ENCODE measurements around the gene CASQ1.

CASQ1 gene

DNA sequence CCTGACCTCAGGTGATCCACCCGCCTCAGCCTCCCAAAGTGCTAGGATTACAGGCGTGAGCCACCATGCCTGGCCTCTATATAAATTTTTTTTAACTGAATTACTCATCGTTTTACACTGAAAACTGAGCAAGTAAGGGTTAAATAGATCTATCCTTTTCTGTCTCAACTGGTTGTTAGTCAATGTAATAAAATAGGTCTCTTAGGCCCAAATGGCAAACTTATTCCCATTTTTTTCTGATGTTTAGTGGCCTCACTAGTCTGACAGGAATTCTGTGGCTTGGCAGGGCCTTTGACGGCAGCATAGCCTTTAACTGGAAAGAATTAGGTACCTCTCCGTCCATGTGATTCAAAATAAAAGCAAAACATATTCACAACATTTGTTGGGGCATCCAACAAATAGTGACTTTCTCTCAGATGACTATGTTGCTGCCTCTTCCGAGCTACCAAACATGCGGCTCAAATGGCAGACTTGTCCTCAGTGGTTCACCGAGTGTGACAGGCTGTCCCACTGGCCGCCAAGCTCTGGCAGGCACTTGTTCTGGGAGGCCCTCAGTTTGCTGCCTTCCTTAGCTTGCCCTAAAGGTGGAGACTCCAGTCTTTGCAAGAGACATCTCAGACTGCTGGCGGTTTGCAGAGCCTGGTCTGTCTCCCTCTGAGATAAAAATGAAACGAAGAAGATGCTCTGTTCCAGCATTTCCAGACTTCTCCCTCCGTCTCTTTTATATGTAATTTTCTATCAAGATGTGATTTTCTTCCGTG is 21.6 kb upstream of the CASQ1 start:
- no peaks in the 10 kb centered on the region for H3K9me3 ChIP-seq (ENCODE audit: control insufficient read depth in 2 of 2, low read length in 2 of 2)
- no peaks in the 10 kb centered on the region for H3K36me3 ChIP-seq (ENCODE audit: control insufficient read depth in 2 of 2, insufficient read depth in 2 of 2, low read length in 2 of 2)
- H3K27ac ChIP-seq (ENCODE audit: low read length) = no peak overlapping the region
- no peak overlapping the region for H3K4me3 ChIP-seq (ENCODE audit: low read length in 2 of 2)
- peaks cover 0 to 3% of the 10 kb centered on the region in 2 donors for H3K27me3 ChIP-seq (ENCODE audit: control insufficient read depth in 1 of 2, insufficient read depth in 2 of 2, low read length in 2 of 2)
- H3K4me1 ChIP-seq (ENCODE audit: control insufficient read depth, insufficient read depth, low read length) = no peaks in the 10 kb centered on the region
- H3K9ac ChIP-seq (ENCODE audit: low read length in 2 of 2) = no peak overlapping the region

DNA sequence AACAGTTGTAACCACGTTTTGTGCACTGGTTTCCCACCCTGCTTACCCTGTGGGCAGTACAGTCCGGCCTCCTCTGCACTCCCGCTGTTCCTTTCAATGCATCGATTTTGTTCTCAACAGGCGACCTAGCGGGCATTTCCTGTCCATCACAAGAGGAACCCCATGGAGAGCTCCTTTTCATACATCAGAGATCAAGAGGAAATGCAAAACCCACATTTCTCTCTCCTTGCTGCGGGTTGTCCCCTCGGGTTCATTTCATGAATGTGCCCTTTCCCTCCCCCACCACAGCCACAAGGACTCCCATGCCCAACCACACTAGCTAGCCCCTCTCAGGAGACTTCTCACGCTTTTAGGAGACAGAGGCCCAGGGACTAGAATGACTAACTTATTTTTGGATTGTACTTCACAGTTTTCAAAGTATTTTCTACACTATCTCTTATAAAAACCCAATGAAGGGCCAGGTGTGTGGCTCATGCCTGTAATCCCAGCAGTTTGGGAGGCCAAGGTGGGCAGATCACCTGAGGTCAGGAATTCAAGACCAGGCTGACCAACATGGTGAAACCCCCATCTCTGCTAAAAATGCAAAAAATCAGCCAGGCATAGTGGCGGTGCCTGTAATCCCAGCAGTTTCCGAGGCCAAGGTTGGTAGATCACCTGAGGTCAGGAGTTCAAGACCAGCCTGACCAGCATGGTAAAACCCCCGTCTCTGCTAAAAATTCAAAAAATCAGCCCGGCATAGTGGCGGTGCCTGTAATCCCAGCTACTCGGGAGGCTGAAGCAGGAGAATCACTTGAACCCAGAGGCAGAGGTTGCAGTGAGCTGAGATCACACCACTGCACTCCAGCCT is 20.6 kb upstream of the CASQ1 start:
- H3K27me3 ChIP-seq (ENCODE audit: control insufficient read depth in 1 of 2, insufficient read depth in 2 of 2, low read length in 2 of 2) = peaks cover 0 to 3% of the 10 kb centered on the region in 2 donors
- no peak overlapping the region for H3K9ac ChIP-seq (ENCODE audit: low read length in 2 of 2)
- no peak overlapping the region for H3K27ac ChIP-seq (ENCODE audit: low read length)
- no peaks in the 10 kb centered on the region for H3K36me3 ChIP-seq (ENCODE audit: control insufficient read depth in 2 of 2, insufficient read depth in 2 of 2, low read length in 2 of 2)
- H3K9me3 ChIP-seq (ENCODE audit: control insufficient read depth in 2 of 2, low read length in 2 of 2) = no peaks in the 10 kb centered on the region
- H3K4me1 ChIP-seq (ENCODE audit: control insufficient read depth, insufficient read depth, low read length) = no peaks in the 10 kb centered on the region
- no peak overlapping the region for H3K4me3 ChIP-seq (ENCODE audit: low read length in 2 of 2)

DNA sequence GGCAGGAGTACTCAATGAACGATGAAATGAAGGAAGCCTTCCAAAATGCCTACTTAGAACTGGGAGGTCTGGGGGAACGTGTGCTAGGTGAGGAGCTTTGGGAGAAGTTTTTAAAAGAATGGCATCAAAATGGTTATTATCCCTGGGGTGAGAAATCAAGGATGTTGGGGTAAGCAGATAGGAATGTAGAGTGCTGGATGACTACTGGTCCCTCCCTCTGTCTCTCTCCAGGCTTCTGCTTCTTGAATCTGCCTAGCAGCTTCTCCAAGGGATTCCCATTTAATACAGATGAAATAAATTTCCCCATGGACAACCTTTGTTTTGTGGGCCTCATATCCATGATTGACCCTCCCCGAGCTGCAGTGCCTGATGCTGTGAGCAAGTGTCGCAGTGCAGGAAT is 19.0 kb upstream of the CASQ1 start:
- H3K4me1 ChIP-seq (ENCODE audit: control insufficient read depth, insufficient read depth, low read length) = no peaks in the 10 kb centered on the region
- H3K9ac ChIP-seq (ENCODE audit: low read length in 2 of 2) = no peak overlapping the region
- H3K9me3 ChIP-seq (ENCODE audit: control insufficient read depth in 2 of 2, low read length in 2 of 2) = no peaks in the 10 kb centered on the region
- no peak overlapping the region for H3K4me3 ChIP-seq (ENCODE audit: low read length in 2 of 2)
- H3K27ac ChIP-seq (ENCODE audit: low read length) = no peak overlapping the region
- no peaks in the 10 kb centered on the region for H3K36me3 ChIP-seq (ENCODE audit: control insufficient read depth in 2 of 2, insufficient read depth in 2 of 2, low read length in 2 of 2)
- peaks cover 0 to 3% of the 10 kb centered on the region in 2 donors for H3K27me3 ChIP-seq (ENCODE audit: control insufficient read depth in 1 of 2, insufficient read depth in 2 of 2, low read length in 2 of 2)

- Histone ChIP-seq H3K9me3 (ENCODE audit: control insufficient read depth in 2 of 2, low read length in 2 of 2) (no peaks in the 10 kb centered on the region), H3K36me3 (ENCODE audit: control insufficient read depth in 2 of 2, insufficient read depth in 2 of 2, low read length in 2 of 2) (no peaks in the 10 kb centered on the region), H3K9ac (ENCODE audit: low read length in 2 of 2) (no peak overlapping the region), H3K27me3 (ENCODE audit: control insufficient read depth in 1 of 2, insufficient read depth in 2 of 2, low read length in 2 of 2) (peaks cover 0 to 3% of the 10 kb centered on the region in 2 donors), H3K4me1 (ENCODE audit: control insufficient read depth, insufficient read depth, low read length) (no peaks in the 10 kb centered on the region), H3K27ac (ENCODE audit: low read length) (no peak overlapping the region), H3K4me3 (ENCODE audit: low read length in 2 of 2) (no peak overlapping the region)
Observed at GRCh38 chr1:160171980-160172379, 18.4 kb upstream of the CASQ1 start.

DNA sequence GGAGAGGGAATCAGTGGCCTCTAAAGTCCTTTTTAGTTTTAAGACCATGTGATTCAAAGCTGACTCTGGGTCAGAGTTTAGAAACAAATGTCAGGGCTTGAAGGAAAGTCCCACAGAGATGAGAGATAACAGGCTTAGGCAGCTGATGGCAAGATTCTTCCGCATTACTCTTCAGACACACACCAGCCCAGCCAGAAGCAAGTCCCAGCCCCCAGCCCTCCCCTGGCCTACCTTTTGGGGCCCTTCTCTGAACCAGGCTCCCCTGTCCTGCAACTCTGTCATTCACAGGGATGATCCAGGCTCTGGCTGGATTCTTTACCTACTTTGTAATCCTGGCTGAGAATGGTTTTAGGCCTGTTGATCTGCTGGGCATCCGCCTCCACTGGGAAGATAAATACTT is 13.1 kb upstream of the CASQ1 start:
- no peak overlapping the region for H3K27ac ChIP-seq (ENCODE audit: low read length)
- no peaks in the 10 kb centered on the region for H3K36me3 ChIP-seq (ENCODE audit: control insufficient read depth in 2 of 2, insufficient read depth in 2 of 2, low read length in 2 of 2)
- H3K27me3 ChIP-seq (ENCODE audit: control insufficient read depth in 1 of 2, insufficient read depth in 2 of 2, low read length in 2 of 2) = no peaks in the 10 kb centered on the region
- H3K4me1 ChIP-seq (ENCODE audit: control insufficient read depth, insufficient read depth, low read length) = no peaks in the 10 kb centered on the region
- no peak overlapping the region for H3K4me3 ChIP-seq (ENCODE audit: low read length in 2 of 2)
- H3K9me3 ChIP-seq (ENCODE audit: control insufficient read depth in 2 of 2, low read length in 2 of 2) = no peaks in the 10 kb centered on the region
- H3K9ac ChIP-seq (ENCODE audit: low read length in 2 of 2) = no peak overlapping the region

DNA sequence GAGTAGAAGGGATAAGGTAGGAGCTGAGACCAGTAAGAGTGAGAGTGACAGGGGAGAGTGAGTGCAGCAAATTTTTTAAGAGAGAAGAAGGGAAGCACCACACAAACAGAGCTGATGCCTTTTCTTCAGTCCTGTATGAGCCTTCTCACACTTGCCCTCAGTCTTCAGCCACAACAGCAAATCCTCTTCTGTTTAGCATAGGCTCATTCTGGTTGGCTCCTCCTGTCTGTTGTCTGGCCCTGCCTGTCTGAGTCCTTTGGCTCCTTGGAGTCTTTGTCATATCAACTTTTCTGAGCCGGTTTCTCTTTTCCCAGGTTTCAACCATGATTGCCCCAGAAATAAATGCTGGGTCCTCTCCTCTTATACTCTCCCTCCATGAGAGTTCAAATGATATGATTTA is 12.7 kb upstream of the CASQ1 start:
- Histone ChIP-seq H3K9me3 (ENCODE audit: control insufficient read depth in 2 of 2, low read length in 2 of 2) (no peaks in the 10 kb centered on the region), H3K27ac (ENCODE audit: low read length) (no peak overlapping the region), H3K36me3 (ENCODE audit: control insufficient read depth in 2 of 2, insufficient read depth in 2 of 2, low read length in 2 of 2) (no peaks in the 10 kb centered on the region), H3K27me3 (ENCODE audit: control insufficient read depth in 1 of 2, insufficient read depth in 2 of 2, low read length in 2 of 2) (no peaks in the 10 kb centered on the region), H3K4me1 (ENCODE audit: control insufficient read depth, insufficient read depth, low read length) (no peaks in the 10 kb centered on the region), H3K4me3 (ENCODE audit: low read length in 2 of 2) (no peak overlapping the region), H3K9ac (ENCODE audit: low read length in 2 of 2) (no peak overlapping the region)

DNA sequence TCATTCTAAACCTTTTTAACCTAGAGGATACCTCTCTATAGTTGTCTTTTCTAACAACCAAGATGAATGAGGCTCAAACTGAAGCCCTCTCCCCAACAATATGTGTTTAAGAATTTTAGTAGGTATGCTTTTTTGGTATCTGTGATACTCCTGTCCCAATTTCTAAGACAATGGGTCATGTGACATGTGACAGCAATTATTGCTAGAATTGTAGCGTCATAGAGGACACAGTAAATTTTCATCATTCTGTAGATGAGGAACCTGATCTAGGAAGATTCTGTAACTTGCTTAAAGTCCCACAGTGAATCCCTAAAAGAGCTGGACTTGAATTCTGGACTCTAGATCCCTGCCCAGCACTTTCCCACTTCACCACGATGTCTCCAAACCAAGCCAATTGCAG is 11.6 kb upstream of the CASQ1 start:
- no peak overlapping the region for H3K27ac ChIP-seq (ENCODE audit: low read length)
- H3K36me3 ChIP-seq (ENCODE audit: control insufficient read depth in 2 of 2, insufficient read depth in 2 of 2, low read length in 2 of 2) = no peaks in the 10 kb centered on the region
- H3K4me3 ChIP-seq (ENCODE audit: low read length in 2 of 2) = no peak overlapping the region
- no peaks in the 10 kb centered on the region for H3K9me3 ChIP-seq (ENCODE audit: control insufficient read depth in 2 of 2, low read length in 2 of 2)
- H3K4me1 ChIP-seq (ENCODE audit: control insufficient read depth, insufficient read depth, low read length) = no peaks in the 10 kb centered on the region
- no peak overlapping the region for H3K9ac ChIP-seq (ENCODE audit: low read length in 2 of 2)
- H3K27me3 ChIP-seq (ENCODE audit: control insufficient read depth in 1 of 2, insufficient read depth in 2 of 2, low read length in 2 of 2) = no peaks in the 10 kb centered on the region

- no peaks in the 10 kb centered on the region for H3K36me3 ChIP-seq (ENCODE audit: control insufficient read depth in 2 of 2, insufficient read depth in 2 of 2, low read length in 2 of 2)
- no peak overlapping the region for H3K27ac ChIP-seq (ENCODE audit: low read length)
- no peaks in the 10 kb centered on the region for H3K27me3 ChIP-seq (ENCODE audit: control insufficient read depth in 1 of 2, insufficient read depth in 2 of 2, low read length in 2 of 2)
- H3K4me3 ChIP-seq (ENCODE audit: low read length in 2 of 2) = no peak overlapping the region
- H3K9me3 ChIP-seq (ENCODE audit: control insufficient read depth in 2 of 2, low read length in 2 of 2) = no peaks in the 10 kb centered on the region
- H3K4me1 ChIP-seq (ENCODE audit: control insufficient read depth, insufficient read depth, low read length) = no peaks in the 10 kb centered on the region
- no peak overlapping the region for H3K9ac ChIP-seq (ENCODE audit: low read length in 2 of 2)
Observed at GRCh38 chr1:160179336-160179735, 11.0 kb upstream of the CASQ1 start.

GRCh38 chr1:160186246-160186645 is 4.1 kb upstream of the CASQ1 start:
- H3K9me3 ChIP-seq (ENCODE audit: control insufficient read depth in 2 of 2, low read length in 2 of 2) = no peaks in the 10 kb centered on the region
- no peak overlapping the region for H3K9ac ChIP-seq (ENCODE audit: low read length in 2 of 2)
- H3K4me1 ChIP-seq (ENCODE audit: control insufficient read depth, insufficient read depth, low read length) = peaks cover 21% of the 10 kb centered on the region
- H3K27me3 ChIP-seq (ENCODE audit: control insufficient read depth in 1 of 2, insufficient read depth in 2 of 2, low read length in 2 of 2) = no peaks in the 10 kb centered on the region
- no peak overlapping the region for H3K4me3 ChIP-seq (ENCODE audit: low read length in 2 of 2)
- H3K27ac ChIP-seq (ENCODE audit: low read length) = no peak overlapping the region
- H3K36me3 ChIP-seq (ENCODE audit: control insufficient read depth in 2 of 2, insufficient read depth in 2 of 2, low read length in 2 of 2) = no peaks in the 10 kb centered on the region

- Histone ChIP-seq H3K9me3 (ENCODE audit: control insufficient read depth in 2 of 2, low read length in 2 of 2) (no peaks in the 10 kb centered on the region), H3K36me3 (ENCODE audit: control insufficient read depth in 2 of 2, insufficient read depth in 2 of 2, low read length in 2 of 2) (no peaks in the 10 kb centered on the region), H3K9ac (ENCODE audit: low read length in 2 of 2) (no peak overlapping the region), H3K4me1 (ENCODE audit: control insufficient read depth, insufficient read depth, low read length) (peaks cover 25% of the 10 kb centered on the region), H3K27me3 (ENCODE audit: control insufficient read depth in 1 of 2, insufficient read depth in 2 of 2, low read length in 2 of 2) (no peaks in the 10 kb centered on the region), H3K27ac (ENCODE audit: low read length) (no peak overlapping the region), H3K4me3 (ENCODE audit: low read length in 2 of 2) (no peak overlapping the region)
Observed at GRCh38 chr1:160186729-160187128, 3.6 kb upstream of the CASQ1 start.

DNA sequence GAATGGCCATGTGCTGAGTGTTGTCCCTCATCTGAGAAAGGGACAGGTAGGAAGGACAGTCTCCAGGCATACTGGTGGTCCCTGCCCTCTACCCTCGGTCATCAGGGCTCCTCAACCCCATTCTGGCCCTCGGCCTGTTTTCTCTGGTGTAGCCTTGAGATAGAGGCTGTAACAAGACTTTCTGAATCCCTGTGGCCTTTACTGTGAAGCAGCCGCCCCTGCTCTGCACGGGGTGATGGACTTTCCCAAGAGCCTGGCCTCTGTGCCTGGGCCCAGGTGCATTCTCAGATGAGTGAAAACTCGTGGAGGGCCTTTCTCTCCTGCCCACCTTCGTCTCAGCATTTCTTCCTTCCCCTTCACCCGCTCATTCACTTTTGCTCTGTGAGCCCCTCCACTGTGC is 3.0 kb upstream of the CASQ1 start:
- H3K9me3 ChIP-seq (ENCODE audit: control insufficient read depth in 2 of 2, low read length in 2 of 2) = no peaks in the 10 kb centered on the region
- no peak overlapping the region for H3K4me3 ChIP-seq (ENCODE audit: low read length in 2 of 2)
- no peak overlapping the region for H3K9ac ChIP-seq (ENCODE audit: low read length in 2 of 2)
- no peaks in the 10 kb centered on the region for H3K36me3 ChIP-seq (ENCODE audit: control insufficient read depth in 2 of 2, insufficient read depth in 2 of 2, low read length in 2 of 2)
- peaks cover 31% of the 10 kb centered on the region for H3K4me1 ChIP-seq (ENCODE audit: control insufficient read depth, insufficient read depth, low read length)
- no peaks in the 10 kb centered on the region for H3K27me3 ChIP-seq (ENCODE audit: control insufficient read depth in 1 of 2, insufficient read depth in 2 of 2, low read length in 2 of 2)
- no peak overlapping the region for H3K27ac ChIP-seq (ENCODE audit: low read length)

Measured in stomach smooth muscle (tissue), 2 donors.